ENCODE results near the gene CENATAC.
"Not testable (repeated sequence)": the region's sequence is repeated elsewhere in the genome, so short reads cannot be mapped to it uniquely, and the experiment has no call there.

Gene CENATAC, protein sequence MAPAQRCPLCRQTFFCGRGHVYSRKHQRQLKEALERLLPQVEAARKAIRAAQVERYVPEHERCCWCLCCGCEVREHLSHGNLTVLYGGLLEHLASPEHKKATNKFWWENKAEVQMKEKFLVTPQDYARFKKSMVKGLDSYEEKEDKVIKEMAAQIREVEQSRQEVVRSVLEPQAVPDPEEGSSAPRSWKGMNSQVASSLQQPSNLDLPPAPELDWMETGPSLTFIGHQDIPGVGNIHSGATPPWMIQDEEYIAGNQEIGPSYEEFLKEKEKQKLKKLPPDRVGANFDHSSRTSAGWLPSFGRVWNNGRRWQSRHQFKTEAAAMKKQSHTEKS

DNA sequence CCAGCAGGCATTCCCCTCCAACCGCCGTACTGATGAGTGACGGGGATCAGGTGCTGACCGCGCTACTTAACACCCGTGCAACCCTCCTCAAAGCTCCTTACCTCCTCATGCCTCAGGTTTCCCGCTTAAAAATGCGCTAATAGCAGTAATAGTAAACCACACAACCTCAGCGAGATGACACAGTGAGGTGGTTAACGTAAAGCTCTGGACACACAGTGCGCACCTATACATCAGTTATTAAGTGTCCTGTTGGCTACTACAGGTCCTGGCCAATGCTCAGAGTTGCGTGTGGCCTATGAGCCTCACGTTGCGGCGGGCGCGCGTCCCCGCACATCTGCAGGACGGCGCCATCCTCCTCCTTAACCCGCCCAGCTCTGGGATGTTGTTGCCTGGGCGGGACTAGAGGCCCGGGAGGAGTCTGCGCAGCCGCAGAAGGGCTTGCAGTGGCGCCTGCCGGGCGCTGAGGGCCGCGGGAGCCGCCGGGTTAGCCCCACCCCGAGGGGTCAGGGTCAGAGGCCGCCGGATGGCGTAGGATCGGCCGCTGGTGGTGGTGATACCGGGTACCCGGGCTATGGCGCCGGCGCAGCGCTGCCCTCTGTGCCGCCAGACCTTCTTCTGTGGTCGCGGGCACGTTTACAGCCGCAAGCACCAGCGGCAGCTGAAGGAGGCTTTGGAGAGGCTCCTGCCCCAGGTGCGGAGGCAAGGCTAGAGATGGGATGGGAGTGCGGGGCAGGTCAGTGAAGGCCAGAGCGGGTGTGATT lies at the start of gene CENATAC:
TSS of gene CENATAC (plus strand) at position 512 of the 761 bp plus-strand sequence. CDS start at position 572, 60 bp downstream.
- DNase-seq = peak; percentile 97 to 99 (median 98)

DNA sequence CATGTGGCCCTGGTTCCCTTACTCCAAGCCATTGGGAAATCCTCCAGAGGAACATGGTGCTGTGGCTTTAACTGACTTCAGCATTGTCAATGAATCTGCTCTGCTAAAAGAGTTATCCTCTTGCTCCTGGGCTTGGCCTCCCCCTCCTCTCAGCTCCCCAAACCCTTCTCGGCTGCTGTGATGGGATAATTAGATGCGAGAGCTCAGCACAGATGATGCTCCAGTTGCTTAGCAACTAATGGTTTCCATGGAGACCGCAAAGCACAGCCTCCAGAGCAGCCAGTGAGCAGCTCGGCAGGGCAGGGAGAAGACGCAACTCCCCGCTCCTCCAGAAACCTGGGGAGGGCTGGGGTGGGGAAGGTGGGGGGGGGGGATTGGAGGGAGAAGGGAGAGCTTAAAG lies 44.7 kb upstream of the CENATAC start:
- DNase-seq = no peak

DNA sequence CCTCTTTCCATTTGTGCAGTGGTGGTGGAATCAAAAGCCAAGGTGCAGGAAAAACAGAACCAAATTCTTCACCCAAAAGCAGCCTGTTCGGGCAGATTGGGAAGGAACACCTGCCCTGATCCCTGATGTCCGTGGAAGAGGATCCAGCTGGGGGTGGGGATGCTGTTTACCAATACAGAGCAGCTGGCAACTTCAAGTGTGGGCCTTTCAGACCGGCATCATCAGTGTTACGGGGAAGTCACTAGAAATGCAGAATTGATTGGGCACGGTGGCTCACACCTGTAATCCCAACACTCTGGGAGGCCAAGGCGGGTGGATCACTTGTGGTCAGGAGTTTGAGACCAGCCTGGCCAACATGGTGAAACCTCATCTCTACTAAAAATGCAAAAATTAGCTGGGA lies 44.0 kb upstream of the CENATAC start:
- DNase-seq = not testable (repeated sequence)

DNA sequence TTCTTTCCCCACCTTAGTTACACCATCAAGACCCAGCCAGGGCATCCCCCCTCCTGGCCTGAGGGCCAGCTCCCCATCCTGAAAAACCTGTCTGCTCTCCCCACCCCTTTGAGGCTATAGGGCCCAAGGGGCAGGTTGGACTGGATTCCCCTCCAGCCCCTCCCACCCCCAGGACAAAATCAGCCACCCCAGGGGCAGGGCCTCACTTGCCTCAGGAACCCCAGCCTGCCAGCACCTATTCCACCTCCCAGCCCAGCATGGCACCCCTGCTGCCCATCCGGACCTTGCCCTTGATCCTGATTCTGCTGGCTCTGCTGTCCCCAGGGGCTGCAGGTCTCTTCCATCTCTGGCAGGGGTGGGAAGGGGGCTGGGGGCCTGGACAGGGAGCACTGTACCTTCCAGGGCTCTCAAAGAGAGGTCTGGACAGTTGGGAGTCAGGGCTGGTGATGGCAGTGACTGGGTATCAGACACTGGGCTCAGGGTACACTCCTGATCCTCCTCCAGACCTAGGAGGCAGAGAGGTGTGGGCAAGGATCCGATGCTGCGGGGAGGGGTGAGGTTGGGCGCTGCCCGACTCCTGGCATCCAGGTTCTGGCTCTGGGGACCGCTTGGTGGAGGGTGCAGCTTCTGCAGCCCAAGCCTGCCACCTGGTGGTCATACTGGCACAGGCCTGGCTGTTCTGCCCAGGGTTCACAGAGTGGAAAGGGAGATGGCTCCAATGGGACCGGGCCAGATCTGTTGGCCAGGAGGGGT lies 41.7 kb upstream of the CENATAC start, which contains the start of gene UPK2:
TSS of gene UPK2 (plus strand) at position 205 of the 753 bp plus-strand sequence. CDS start at position 258, 53 bp downstream.
- DNase-seq = peak; percentile 88 to 93 (median 91)

DNA sequence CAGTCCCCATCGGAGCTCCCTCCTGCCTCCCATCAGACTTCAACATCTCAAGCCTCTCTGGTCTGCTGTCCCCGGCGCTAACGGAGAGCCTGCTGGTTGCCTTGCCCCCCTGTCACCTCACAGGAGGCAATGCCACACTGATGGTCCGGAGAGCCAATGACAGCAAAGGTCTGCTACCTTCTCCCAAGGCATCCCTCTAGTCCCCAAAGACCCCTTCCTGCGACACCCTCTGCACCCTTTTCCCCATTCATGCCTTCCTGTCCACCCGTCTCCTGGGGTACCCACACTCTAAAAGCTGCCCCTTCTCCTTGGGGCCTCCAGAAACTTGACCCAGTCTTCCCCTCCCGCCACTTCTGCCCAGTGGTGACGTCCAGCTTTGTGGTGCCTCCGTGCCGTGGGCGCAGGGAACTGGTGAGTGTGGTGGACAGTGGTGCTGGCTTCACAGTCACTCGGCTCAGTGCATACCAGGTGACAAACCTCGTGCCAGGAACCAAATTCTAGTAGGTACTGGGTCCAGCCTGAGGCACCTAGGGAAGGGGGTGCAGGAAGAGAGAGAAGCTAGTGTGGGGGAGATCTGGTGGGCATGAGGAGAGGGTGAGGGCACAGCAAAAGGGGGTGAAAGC lies 41.0 kb upstream of the CENATAC start:
- DNase-seq = no peak

DNA sequence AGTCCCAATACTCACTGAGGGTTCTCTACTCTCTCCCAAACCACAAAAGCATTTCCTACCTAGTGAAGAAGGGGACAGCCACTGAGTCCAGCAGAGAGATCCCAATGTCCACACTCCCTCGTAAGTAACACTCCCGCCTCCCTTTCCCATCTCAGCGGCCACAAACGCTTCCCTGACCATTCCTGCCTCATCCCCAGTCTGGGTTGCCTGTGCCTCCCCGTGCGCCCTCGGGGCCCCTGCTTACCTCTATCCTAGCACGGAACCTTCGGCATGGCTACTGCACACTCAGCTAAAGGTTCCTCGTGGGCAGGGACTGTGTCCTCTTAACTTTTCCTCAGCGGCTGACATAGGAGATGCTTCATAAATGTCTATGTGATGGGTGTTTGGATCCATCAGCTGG lies 40.4 kb upstream of the CENATAC start:
- no peak for DNase-seq

DNA sequence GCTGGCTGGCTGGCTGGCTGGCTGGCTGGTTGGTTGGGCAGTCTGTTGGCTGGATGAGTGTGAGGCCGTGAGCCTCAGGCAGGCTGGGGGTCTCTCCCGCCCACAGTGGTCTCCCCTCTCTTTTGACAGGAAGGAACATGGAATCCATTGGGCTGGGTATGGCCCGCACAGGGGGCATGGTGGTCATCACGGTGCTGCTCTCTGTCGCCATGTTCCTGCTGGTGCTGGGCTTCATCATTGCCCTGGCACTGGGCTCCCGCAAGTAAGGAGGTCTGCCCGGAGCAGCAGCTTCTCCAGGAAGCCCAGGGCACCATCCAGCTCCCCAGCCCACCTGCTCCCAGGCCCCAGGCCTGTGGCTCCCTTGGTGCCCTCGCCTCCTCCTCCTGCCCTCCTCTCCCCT lies 40.0 kb upstream of the CENATAC start:
- DNase-seq = no peak

DNA sequence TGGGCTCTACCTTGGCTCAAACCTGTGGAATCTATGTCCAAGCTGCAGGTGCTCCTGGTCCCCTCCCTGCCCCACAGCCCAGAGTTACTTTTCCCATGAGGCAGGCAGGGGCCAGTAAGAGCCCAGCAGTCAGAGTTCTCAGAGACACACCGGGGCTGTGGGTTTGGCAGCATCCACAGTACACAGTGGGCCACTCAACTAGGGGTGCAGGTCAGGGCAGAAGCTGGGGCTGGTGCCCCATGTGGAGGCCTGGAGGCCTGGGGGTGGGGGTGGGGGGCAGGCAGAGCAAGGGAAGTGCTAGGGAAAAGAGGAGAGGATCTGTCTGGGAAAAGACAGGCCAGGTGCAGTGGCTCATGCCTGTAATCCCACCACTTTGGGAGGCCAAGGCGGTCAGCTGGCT lies 39.4 kb upstream of the CENATAC start:
- no peak for DNase-seq

DNA sequence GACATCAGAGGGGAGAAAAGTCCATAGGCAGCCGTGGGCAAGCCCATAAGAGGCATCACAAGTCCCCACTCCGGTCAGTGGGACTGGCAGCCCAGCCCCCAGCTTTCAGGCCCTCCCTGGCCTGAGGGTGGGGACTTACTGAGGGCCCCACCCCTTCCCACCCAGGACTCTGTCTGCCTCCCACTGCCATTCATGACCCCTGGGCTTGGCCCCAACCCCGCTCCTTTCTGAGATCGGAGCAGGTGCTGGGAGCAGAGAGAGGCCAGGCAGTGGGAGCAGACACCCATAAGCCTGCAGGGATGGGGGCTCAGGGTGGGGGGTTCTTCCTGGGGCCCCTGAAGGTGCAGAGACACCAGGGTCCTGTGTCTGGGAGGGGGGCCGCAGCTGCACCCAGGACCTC lies 36.7 kb upstream of the CENATAC start:
- DNase-seq = no peak

DNA sequence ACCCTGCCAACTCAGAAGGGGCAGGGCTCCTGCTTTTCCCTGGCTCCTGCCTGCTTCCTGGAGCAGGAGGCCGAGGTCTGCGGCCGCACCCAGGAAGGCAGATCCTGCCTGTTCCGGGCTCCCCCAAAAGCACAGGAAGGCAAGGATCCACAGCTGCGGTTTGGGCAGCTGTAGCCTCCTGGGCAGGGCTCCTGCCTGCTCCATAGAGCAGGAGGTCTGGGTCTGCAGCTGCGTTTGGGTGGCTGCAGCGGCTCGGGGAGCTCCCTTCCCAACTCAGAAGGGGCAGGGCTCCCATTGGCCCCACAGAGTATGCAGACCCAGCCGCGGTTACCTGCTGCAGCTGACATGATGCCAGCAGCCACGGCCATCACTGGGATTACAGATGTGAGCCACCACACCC lies 36.3 kb upstream of the CENATAC start:
- DNase-seq = no peak

DNA sequence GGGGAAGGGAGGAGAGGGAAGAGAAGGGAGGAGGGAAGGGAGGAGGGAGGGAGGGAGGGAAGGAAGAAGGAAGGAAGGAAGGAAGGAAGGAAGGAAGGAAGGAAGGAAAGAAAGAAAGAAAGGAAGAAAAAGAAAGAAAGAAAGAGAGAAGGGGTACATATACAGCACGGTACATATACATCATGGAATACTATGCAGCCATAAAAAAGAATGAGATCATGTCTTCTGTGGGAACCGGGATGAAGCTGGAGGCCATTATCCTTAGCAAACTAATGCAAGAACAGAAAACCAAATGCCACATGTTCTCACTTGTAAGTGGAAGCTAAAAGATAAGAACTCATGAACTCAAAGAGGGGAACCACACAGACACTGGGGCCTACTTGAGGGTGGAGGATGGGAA lies 28.4 kb upstream of the CENATAC start:
- not testable (repeated sequence) for DNase-seq

DNA sequence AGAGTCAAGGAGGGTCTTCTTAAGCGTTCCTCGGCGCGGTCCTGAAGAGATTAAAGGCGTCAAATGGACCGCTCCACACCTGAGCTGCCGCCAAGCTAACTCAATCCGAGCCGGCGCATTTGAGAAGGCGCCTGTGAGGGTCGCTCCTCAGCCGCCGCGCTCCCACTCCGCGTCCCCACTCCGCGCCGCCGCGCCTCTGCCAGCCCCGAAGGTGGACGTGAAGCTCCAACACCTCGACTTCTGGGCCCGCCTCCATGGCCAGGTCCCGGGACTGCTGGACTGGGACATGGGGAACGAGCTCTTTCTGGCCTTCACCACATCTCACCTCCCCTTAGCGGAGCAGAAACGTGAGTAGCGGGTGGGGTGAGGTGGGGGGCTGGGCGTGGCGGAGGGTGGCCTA lies 26.3 kb upstream of the CENATAC start, which contains the start of gene FOXR1:
TSS of gene FOXR1 (plus strand) at position 116 of the 400 bp plus-strand sequence. CDS start at position 287, 171 bp downstream.
- no peak for DNase-seq

DNA sequence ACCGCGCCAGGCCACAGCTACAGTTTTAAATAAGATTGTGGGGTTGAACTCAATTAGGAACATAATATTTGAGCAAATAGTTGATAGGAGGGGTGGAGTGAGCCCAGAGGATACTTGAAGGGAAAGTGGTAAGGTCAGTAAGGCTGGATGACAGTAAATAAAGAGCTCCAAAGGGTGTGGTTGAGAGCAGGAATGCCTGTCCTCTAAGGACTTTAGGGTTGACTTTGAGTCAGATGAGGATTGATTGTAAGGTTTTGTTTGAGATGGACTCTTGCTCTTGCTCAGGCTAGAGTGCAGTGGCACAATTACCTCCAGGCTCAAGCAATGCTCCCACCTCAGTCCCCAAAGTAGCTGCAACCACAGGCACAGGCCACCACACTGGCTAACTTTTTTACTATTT lies 24.0 kb upstream of the CENATAC start:
- no peak for DNase-seq

DNA sequence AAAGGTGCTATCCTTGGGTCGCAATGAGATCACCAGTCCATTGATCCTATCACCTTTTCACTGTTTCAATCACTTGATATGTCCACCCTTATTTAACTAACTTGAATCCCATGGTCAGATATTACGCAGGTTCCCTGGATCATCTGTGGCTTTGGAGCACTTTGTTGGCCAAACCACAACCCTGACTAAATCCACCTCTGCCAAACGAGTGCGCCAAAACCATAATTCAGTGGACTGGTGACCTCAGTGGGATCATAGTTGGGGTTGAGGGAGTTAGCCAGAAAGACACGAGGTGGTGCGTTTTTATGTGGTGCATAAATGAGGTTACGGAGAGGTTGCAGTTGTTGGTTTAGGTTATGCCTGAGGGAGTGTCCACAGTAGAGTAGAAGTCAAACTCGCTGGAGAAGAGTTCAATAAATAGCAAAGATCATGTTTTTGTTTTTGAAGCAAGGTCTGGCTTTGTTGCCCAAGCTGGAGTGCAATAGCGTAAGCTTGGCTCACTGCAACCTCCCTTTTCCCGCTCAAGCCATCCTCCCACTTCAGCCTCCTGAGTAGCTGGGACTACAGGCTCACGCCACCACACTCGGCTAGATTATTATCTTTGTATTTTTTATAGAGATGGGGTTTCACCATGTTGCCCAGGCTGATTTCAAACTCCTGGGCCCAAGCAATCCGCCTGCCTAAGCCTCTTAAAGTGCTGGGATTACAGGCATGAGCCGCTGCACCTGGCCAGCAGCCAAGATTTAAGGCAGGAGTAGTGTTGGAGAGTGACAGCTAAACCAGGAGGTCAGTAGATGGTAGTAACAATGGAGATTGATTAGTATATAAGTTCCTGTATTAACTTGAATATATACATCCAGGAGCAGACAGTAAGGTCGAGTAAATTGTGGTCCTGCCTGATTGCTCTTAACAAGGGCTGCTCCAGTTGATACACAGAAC lies 21.9 kb upstream of the CENATAC start:
- DNase-seq = no peak

DNA sequence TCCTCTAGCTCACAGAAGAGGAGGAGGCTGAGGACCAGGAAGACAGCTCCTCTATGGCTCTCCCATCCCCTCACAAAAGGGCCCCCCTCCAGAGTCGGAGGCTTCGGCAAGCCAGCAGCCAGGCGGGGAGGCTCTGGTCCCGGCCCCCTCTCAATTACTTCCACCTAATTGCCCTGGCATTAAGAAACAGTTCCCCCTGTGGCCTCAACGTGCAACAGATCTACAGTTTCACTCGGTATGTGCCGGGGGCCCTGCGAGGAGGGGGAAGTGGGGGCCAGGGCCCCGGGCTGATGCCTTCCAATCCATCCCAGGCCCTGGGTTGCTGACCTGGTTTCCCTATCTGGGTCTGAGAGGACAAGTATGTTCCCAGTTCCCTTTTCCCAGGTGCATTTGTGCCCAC lies 18.5 kb upstream of the CENATAC start:
- DNase-seq = peak in 1 of 3 donors; percentile 6

DNA sequence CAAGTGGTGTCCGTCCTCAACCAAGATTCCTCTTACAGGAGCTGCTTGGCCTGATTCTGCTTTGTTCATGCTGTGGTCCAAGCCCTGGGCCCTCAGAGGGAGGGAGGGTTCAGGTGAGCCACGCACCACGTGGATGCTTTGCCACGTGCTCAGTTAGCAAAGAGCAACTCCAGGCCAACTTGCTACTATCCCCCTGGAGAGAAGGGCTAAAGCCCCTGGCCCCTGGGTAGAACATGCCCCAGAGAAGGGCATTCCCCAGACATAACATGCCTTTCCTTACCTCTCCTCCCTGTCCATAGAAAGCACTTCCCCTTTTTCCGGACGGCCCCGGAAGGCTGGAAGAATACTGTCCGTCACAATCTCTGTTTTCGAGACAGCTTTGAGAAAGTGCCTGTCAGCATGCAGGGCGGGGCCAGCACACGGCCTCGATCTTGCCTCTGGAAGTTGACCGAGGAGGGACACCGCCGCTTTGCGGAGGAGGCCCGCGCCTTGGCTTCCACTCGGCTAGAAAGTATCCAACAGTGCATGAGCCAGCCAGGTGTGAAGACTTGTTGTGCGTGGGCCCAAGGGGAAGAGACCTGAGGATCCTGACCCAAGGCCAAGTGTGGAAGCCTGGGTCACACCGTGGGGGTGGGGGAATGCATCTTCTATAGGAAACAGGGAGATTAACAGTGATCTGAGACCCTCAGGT lies 17.6 kb upstream of the CENATAC start:
- peak; percentile 53 to 72 (median 70) for DNase-seq

DNA sequence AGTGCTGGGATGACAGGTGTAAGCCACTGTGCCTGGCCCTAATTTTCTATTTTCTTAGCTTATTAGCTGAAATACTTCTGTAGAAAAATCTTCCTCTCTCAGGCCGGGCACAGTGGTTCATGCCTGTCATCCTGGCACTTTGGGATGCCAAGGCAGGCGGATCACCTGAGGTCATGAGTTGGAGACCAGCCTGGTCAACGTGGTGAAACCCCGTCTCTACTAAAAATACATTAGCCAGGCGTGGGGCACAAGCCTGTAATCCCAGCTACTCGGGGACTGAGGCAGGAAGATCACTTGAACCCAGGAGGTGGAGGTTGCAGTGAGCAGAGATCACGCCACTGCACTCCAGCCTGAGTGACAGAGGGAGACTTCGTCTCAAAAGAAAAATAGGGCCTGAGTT lies 13.6 kb upstream of the CENATAC start:
- DNase-seq = not testable (repeated sequence)

DNA sequence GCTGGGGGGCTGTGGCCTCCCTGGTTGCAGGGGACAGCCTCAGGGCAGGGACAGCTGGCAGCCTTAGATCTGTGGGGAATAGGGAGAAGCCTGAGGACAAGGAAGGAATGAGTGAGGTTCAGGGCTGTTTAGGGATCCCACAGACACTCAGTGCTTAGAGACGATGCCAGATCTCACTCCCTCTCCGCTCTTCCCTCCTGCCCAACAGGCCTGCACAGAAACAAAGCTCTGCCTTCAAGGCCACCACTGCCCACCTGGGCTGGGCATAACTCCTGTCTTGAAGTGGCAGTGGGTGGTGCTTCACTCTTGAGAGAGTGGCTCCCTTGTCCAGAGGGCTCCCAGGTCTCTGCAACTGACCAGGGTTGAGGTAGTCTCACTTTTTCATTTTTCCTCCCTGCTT lies 13.1 kb upstream of the CENATAC start:
- DNase-seq = no peak

DNA sequence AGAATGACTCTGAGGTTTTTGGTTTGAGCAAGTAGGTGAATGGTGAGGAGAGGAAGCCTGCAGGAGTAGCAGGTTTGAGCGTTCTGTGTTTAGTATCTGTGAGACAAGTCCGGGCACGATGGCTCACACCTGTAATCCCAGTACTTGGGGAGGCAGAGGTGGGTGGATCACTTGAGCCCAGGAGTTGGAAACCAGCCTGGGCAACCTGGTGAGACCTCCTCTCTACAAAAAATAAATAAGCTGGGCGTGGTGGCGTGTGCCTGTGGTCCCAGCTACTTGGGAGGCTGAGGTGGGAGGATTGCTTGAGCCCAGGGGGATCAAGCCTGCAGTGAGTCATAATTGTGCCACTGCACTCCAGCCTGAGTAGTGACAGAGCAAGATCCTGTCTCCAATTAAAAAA lies 9.7 kb upstream of the CENATAC start:
- no peak for DNase-seq

DNA sequence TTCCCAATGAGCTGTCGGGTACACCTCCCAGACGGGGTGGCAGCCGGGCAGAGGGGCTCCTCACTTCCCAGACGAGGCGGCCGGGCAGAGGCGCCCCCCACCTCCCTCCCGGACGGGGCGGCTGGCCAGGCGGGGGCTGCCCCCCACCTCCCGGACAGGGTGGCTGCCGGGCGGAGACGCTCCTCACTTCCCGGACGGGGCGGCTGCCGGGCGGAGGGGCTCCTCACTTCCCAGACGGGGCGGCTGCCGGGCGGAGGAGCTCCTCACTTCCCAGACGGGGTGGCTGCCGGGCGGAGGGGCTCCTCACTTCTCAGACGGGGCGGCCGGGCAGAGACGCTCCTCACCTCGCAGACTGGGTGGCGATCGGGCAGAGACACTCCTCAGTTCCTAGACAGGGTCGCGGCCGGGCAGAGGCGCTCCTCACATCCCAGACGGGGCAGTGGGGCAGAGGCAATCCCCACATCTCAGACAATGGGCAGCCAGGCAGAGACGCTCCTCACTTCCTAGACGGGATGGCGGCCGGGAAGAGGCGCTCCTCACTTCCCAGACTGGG lies 6.4 kb upstream of the CENATAC start:
- DNase-seq = not testable (repeated sequence)
